ENCODE data around the gene ZNF638.
A peak's percentile ranks its signal among the peaks of the same experiment; 100 is the strongest.
"Not testable (repeated sequence)": the region's sequence is repeated elsewhere in the genome, so short reads cannot be mapped to it uniquely, and the experiment has no call there.

The ZNF638 gene, protein sequence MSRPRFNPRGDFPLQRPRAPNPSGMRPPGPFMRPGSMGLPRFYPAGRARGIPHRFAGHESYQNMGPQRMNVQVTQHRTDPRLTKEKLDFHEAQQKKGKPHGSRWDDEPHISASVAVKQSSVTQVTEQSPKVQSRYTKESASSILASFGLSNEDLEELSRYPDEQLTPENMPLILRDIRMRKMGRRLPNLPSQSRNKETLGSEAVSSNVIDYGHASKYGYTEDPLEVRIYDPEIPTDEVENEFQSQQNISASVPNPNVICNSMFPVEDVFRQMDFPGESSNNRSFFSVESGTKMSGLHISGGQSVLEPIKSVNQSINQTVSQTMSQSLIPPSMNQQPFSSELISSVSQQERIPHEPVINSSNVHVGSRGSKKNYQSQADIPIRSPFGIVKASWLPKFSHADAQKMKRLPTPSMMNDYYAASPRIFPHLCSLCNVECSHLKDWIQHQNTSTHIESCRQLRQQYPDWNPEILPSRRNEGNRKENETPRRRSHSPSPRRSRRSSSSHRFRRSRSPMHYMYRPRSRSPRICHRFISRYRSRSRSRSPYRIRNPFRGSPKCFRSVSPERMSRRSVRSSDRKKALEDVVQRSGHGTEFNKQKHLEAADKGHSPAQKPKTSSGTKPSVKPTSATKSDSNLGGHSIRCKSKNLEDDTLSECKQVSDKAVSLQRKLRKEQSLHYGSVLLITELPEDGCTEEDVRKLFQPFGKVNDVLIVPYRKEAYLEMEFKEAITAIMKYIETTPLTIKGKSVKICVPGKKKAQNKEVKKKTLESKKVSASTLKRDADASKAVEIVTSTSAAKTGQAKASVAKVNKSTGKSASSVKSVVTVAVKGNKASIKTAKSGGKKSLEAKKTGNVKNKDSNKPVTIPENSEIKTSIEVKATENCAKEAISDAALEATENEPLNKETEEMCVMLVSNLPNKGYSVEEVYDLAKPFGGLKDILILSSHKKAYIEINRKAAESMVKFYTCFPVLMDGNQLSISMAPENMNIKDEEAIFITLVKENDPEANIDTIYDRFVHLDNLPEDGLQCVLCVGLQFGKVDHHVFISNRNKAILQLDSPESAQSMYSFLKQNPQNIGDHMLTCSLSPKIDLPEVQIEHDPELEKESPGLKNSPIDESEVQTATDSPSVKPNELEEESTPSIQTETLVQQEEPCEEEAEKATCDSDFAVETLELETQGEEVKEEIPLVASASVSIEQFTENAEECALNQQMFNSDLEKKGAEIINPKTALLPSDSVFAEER (N-terminal part only)

DNA sequence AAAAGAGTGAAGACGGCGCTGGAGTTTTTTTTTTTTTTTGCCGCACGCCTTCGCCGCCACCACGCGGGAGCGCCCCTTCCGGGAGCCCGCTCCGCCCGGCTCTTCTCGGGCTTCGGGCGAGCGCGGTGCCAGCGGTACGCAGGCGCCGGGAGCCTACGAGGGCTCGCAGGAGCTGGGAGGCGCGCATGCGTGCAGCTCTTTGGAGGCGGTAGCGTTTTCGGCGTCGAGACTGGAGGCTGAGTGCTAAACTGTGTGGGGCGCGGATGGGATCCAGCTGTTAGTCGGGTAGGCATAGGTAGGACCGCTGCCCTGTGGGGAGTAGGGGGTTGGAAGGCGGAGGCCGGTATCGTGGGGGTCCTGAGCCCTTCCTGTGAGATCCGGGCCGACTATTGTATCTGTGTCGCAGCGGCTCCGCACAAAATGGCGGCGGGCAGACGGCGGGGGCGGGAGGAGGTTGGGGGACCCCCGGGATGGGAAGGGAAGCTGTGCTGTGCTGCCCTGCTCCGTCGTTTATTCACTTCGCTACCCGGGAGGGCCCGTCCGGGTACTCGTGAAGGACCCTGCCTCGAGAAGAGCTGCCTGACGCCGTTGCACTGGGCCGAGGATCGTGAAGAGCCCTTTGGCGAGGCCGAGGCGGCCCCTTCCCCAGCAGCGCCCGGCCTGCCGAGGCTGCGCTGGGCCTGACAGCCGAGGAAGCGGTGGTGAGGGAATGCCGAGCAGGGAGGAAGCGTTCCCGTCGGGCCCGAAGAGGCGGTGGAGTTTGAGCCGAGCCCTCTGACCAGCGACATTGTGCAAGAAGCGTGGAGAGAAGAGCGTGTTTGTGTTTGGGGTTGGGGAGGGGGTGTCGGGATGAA lies at the start of gene ZNF638:
TSS of gene ZNF638 (plus strand) at position 202 of the 854 bp plus-strand sequence. CDS start 17,173 bp downstream, outside the sequence.
- peak; percentile 99 for DNase-seq (ENCODE audit: low spot score)

DNA sequence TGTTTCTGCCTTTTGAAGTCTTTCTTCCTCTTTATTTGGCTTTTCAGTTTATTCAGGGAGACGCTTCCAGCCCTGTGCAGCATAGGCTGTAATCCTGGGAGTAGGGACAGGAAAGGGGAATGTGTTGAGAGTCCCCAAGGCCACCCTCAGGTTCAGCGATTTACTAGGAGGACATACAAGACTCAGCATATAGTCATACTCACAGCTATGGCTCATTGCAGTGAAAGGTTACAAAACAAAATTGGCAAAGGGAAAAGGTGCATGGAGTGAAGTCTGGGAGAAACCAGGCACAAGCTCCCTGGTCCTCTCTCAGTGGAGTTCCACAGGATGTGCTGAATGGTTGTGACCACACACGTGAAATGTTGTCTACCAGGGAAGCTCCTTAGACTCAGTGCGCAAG lies 49.6 kb upstream of the ZNF638 start:
- no peak for DNase-seq (ENCODE audit: low spot score)

DNA sequence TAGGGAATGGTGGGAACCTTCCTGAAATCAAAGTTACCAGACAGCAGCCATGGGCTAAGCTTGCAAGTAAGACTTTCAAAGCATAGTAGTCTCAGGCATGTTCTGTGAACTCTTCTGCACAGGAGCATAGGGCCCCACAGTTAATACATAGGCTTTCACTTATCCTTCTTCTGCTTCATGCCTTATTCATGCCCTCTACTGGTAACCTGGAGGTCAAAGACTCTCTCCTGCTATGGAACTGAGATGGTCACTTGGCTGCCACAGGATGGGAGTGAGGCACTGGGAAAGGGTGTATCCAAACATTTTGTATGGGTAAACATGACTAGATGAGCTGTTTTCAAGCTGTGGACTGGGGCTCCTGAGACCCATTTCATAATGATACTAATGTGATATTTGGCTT lies 49.1 kb upstream of the ZNF638 start:
- DNase-seq (ENCODE audit: low spot score), result no peak

- DNase-seq (ENCODE audit: low spot score), result no peak
Observed at GRCh38 chr2:71283131-71283530, 48.5 kb upstream of the ZNF638 start.

- no peak for DNase-seq (ENCODE audit: low spot score)
Observed at GRCh38 chr2:71285706-71286105, 45.9 kb upstream of the ZNF638 start.

GRCh38 chr2:71291398-71291797 lies 40.2 kb upstream of the ZNF638 start:
- peak; percentile 18 for DNase-seq (ENCODE audit: low spot score)

DNA sequence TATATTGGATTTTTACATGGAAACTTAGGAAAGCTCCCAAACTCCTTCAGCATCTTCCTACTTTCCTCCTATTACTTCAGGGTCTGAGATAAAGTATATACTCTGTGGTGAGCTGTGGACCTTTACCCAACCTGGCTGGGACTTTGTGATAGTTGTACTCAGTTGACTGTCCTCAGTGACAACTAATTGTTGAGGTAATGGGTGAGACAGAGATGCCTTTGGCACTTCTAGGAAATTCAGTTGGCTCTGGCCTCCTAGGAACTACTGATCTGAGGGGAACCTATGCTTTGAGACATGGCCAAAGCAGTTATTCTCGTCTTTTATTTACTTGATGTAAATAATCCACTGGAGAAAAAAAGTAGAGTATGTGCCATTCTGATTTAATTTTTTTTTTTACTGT lies 39.4 kb upstream of the ZNF638 start:
- no peak for DNase-seq (ENCODE audit: low spot score)

DNA sequence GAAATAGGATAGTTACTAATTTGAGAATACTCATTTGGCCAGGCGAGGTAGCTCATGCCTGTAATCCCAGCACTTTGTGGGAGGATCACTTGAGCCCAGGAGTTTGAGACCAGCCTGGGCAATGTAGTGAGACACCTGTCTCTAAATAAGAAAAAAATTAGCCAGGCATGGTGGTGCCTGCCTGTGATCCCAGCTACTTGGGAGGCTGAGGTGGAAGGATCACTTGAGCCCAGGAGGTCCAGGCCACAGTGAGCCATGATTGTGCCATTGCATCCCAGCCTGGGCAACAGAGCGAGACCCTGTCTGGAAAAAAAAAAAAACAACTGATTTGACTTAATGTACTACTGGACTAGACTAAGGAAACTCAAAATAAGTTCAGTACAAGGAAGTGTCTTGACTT lies 32.7 kb upstream of the ZNF638 start:
- no peak for DNase-seq (ENCODE audit: low spot score)

GRCh38 chr2:71299507-71299906 lies 32.1 kb upstream of the ZNF638 start:
- DNase-seq (ENCODE audit: low spot score), result peak; percentile 44

GRCh38 chr2:71303849-71304248 lies 27.7 kb upstream of the ZNF638 start:
- DNase-seq (ENCODE audit: low spot score), result no peak

DNA sequence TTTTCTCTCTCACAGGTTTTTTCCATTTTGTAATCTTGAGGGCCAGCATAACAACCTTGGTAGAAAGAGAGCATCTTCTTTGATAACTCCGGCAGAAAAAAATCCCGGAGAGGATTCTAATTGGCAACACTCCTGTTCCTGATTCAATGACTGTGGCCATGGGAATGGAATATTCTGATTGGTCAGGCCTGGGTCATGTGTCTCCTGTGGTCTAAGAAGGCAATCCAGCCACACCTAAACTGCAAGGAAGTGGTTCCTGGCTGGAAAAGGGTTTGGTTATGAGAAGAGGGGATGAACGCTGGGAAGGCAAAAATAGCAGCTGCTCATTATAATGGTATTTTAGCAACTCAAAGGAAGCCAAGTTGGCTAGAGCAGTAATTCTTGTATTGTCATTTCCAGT lies 24.8 kb upstream of the ZNF638 start:
- DNase-seq (ENCODE audit: low spot score), result peak; percentile 72

- DNase-seq (ENCODE audit: low spot score), result peak; percentile 18
Observed at GRCh38 chr2:71313016-71313766, 18.4 kb upstream of the ZNF638 start.

- DNase-seq (ENCODE audit: low spot score), result no peak
Observed at GRCh38 chr2:71317060-71317459, 14.5 kb upstream of the ZNF638 start.

DNA sequence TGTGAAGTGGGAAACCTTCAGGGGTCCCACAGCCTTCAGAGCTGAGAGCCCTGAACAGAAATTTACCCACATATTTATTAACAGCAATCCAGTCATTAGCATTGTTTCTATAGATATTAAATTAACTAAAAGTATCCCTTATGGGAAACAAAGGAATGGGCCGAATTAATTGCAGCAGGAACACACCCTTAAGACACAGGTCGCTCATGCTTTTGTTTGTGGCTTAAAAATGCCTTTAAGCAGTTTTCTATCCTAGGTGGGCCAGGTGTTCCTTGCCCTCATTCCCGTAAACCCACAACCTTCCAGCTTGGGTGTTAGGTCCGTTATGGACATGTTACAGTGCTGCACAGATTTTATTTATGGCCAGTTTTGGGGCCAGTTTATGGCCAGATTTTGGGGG lies 13.7 kb upstream of the ZNF638 start:
- DNase-seq (ENCODE audit: low spot score), result not testable (repeated sequence)

GRCh38 chr2:71323386-71323785 lies 8.2 kb upstream of the ZNF638 start:
- DNase-seq (ENCODE audit: low spot score), result no peak

GRCh38 chr2:71326968-71327367 lies 4.6 kb upstream of the ZNF638 start:
- DNase-seq (ENCODE audit: low spot score), result no peak

- DNase-seq (ENCODE audit: low spot score), result no peak
Observed at GRCh38 chr2:71327916-71328315, 3.7 kb upstream of the ZNF638 start.

DNA sequence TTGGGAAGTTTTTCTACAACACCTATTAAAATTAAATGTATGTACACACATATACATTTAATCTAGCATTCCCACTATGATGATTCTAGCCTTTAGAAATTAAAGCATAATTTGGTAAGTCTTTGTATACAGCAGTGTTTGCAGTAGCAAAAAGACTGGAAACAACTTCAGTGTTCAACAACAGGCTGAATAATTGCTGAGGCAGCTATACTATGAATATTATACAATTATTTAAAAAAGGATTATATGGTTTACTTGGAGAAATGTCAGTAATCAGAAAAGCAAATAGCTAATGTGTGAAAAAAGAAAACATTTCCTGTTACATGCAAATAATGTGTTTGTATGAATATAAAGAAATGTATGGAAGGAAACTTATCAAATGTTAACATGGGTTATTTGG lies 1.4 kb upstream of the ZNF638 start:
- no peak for DNase-seq (ENCODE audit: low spot score)

DNA sequence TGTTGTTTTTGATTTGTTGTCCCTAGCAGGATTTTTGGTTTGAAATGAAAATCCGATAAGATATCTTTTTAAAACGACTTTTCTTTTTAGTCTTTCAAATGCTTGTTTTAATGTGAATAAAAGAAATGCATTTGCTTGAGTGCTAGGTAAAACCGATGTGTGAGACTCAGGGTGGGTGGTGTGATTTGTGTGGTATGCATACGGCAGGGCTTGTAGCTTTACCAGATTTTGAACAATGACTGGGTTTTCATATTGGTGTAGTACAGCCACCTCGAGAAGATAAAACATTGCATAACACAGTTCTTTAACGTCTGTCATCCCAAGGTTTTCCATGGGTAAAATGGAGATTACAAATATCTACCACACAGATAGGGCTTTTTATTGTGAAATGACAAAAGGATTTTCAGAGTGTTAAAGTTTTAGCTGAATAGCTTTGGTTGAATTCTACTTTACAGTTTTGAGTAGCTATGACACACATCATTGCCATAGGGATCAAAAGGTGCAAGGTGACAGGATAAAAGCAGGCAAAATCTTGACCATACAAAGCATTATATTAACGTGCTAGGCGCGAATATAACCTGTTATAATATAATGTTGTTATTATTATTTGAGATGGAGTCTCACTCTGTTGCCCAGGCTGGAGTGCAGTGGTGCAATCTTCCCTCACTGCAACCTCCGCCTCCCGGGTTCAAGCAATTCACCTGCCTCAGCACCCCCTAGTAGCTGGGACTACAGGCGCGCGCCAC lies 824 bp upstream of the ZNF638 start:
- no peak for DNase-seq (ENCODE audit: low spot score)

DNA sequence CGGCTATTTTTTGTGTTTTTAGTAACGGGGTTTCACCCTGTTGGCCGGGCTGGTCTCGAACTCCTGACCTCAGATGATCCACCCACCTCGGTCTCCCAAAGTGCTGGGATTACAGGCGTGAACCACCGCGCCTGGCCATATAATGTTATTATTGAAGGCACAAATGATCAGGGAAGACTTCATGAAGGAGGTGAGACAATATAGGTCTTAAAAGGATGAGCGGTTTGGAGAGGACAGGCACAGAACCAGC lies 326 bp upstream of the ZNF638 start:
- DNase-seq (ENCODE audit: low spot score), result not testable (repeated sequence)

Data from AG08395 (cell line).